Natural killer cell (primary cell): ENCODE measurements around the gene NTMT1. TPM values are rescaled to one million over a fixed set of nuclear protein-coding genes. Genes with fewer than 3 reads are reported as not detected.

Source experiments
- ATAC-seq, 3 donors: fragments of 150-1000 bp in 2 of 3; fragments of 200-7000 bp in 1 of 3; cut with Tn5 transposase; 1 replicate in 1 of 3; 2 replicates in 2 of 3; pipeline ENCODE4 v1.10.0; 2021; ENCODE audit warnings: mild to moderate bottlenecking in 2 of 3, moderate library complexity in 2 of 3
- DNase-seq, 2 donors: peaks; one replicate each; pipeline versions ENCODE4 v3.0.0 to v3.0.0-alpha.2; 2013 to 2021; ENCODE audit warnings: mixed read lengths in 1 of 2
- H3K27ac ChIP-seq: one replicate; pipeline ENCODE4 v1.5.1; 2013; ENCODE audit warnings: mild to moderate bottlenecking, low read length
- H3K27me3 ChIP-seq: one replicate; pipeline ENCODE4 v1.6.1; 2013; ENCODE audit warnings: low read length; ENCODE audit not compliant: control insufficient read depth, insufficient read depth
- H3K36me3 ChIP-seq: one replicate; pipeline ENCODE4 v1.6.1; 2013; ENCODE audit warnings: low read length; ENCODE audit not compliant: control insufficient read depth, insufficient read depth
- H3K4me1 ChIP-seq: one replicate; pipeline ENCODE4 v1.6.1; 2013; ENCODE audit warnings: low read length; ENCODE audit not compliant: control insufficient read depth, insufficient read depth
- H3K4me3 ChIP-seq: one replicate; pipeline ENCODE4 v1.5.1; 2013; ENCODE audit warnings: low read length
- H3K9me3 ChIP-seq: one replicate; pipeline ENCODE4 v1.6.1; 2013; ENCODE audit warnings: low read length; ENCODE audit not compliant: control insufficient read depth, insufficient read depth
- H3K27ac Mint-ChIP-seq, 2 donors: one replicate each; pipeline ENCODE4 v1.8.0; 2022; ENCODE audit warnings: mild to moderate bottlenecking in 2 of 2, mixed read lengths in 2 of 2, moderate library complexity in 1 of 2
- H3K27me3 Mint-ChIP-seq, 2 donors: one replicate each; pipeline ENCODE4 v1.8.0; 2022; ENCODE audit warnings: low read depth in 2 of 2, mixed read lengths in 2 of 2
- H3K36me3 Mint-ChIP-seq: one replicate; pipeline ENCODE4 v1.8.0; 2022; ENCODE audit warnings: mixed read lengths
- H3K4me1 Mint-ChIP-seq, 2 donors: one replicate each; pipeline ENCODE4 v1.8.0; 2022; ENCODE audit warnings: mixed read lengths in 2 of 2
- H3K4me3 Mint-ChIP-seq: one replicate; pipeline ENCODE4 v1.8.0; 2022; ENCODE audit warnings: mild to moderate bottlenecking, moderate library complexity, mixed read lengths
- H3K9me3 Mint-ChIP-seq, 2 donors: one replicate each; pipeline ENCODE4 v1.8.0; 2022; ENCODE audit warnings: mixed read lengths in 2 of 2
- WGBS: methylation state at CpG from one replicate; pipeline ENCODE4 v1.1.7; 2013; ENCODE audit warnings: missing lambda C conversion rate; ENCODE audit not compliant: insufficient coverage; 5-methylcytosine and 5-hydroxymethylcytosine counted together
- intact Hi-C: fragments of 100-400 bp; cut with micrococcal nuclease; formaldehyde crosslinking; loops from one replicate; pipeline ENCODE4 v1.14.2; 2022
- total RNA-seq, 4 donors: library from RNA; stranded (reverse); fragments of 120-200 nt in 1 of 4; gene quantifications; one replicate each; pipeline versions ENCODE4 v1.2.3 to v1.2.4, GENCODE V29; 2013 to 2022
- TF ChIP-seq, protein P1 (sequence below): fragments of 200-600 bp; IDR thresholded peaks from one replicate; pipeline ENCODE4 v1.8.0; 2022; ENCODE audit warnings: antibody characterized with exemption

Gene NTMT1
- total RNA-seq, 3 donors from 2014 or later (not counting 1 experiment from before 2014, with no cell fraction given), result 17.1 to 23.5 (median 17.1) TPM

DNA sequence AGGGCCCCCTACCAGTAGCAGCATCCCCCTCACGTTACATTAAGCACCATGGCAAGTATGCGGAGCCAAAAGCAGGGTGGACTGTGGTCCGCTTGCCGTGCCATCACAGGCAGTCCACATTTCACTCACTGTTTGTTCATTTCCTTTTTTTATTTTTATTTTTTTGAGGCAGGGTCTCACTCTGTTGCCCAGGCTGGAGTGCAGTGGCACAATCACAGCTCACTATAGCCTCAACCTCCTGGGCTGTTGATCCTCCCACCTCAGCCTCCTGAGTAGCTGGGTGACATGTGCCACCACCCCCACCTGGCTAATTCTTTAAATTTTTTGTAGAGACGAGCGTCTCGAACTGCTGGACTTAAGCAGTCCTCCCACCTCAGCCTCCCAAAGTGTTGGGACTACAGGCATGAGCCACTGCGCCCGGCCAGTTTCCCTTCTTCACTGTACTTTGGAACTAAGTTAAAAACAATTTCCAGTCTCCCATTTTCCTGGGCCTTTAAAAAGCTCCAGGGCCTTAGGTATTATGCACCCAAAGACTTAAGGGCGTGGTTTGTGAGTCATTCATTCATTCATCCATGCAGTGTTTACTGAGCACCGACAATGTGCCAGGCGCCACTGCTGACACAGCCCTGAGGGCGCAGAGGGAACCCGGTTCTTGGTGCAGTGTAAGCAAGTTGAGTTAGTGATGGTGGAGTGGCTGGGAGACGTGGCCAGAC lies 59.4 kb downstream of the NTMT1 start:
- Mint-ChIP-seq H3K4me3 (no peak overlapping the region), H3K36me3 (no peaks in the 10 kb centered on the region), H3K9me3 (no peaks in the 10 kb centered on the region), H3K4me1 (no peaks in the 10 kb centered on the region), H3K27ac (no peak overlapping the region), H3K27me3 (no peaks in the 10 kb centered on the region)
- Histone ChIP-seq H3K36me3 (no peaks in the 10 kb centered on the region), H3K27ac (no peak overlapping the region), H3K9me3 (no peaks in the 10 kb centered on the region), H3K4me3 (no peak overlapping the region), H3K4me1 (no peaks in the 10 kb centered on the region), H3K27me3 (no peaks in the 10 kb centered on the region)
- 90% methylated on average over 15 of the region's 15 CpGs for WGBS
- TF ChIP-seq, protein P1, sequence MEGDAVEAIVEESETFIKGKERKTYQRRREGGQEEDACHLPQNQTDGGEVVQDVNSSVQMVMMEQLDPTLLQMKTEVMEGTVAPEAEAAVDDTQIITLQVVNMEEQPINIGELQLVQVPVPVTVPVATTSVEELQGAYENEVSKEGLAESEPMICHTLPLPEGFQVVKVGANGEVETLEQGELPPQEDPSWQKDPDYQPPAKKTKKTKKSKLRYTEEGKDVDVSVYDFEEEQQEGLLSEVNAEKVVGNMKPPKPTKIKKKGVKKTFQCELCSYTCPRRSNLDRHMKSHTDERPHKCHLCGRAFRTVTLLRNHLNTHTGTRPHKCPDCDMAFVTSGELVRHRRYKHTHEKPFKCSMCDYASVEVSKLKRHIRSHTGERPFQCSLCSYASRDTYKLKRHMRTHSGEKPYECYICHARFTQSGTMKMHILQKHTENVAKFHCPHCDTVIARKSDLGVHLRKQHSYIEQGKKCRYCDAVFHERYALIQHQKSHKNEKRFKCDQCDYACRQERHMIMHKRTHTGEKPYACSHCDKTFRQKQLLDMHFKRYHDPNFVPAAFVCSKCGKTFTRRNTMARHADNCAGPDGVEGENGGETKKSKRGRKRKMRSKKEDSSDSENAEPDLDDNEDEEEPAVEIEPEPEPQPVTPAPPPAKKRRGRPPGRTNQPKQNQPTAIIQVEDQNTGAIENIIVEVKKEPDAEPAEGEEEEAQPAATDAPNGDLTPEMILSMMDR, result no peak
- ATAC-seq (no peak), DNase-seq (no peak)
- intact Hi-C loops, result no loop called here

Other genes starting within 250 kb of the NTMT1 start
- gene C9orf50, start 5.1 kb upstream of the NTMT1 start, total RNA-seq, result not detected
- gene ASB6, start 16.0 kb downstream of the NTMT1 start, total RNA-seq, result 10 to 100 TPM; 21.9 to 35.4 (median 32.4) TPM
- gene PRRX2, start 39.5 kb downstream of the NTMT1 start, total RNA-seq, result not detected
- gene PTGES, start 126.9 kb downstream of the NTMT1 start, total RNA-seq, result under 1 TPM; 0.28 to 0.47 (median 0.39) TPM
- 10 to 100 TPM; 20.2 to 30.5 (median 23.9) TPM for gene TOR1B, start 177.0 kb downstream of the NTMT1 start, total RNA-seq
- gene TOR1A, start 198.0 kb downstream of the NTMT1 start, total RNA-seq, result 10 to 100 TPM; 26.1 to 36.4 (median 34.8) TPM
- 10 to 100 TPM; 93.7 to 97.9 (median 97.6) TPM for gene C9orf78, start 209.1 kb downstream of the NTMT1 start, total RNA-seq
- gene USP20, start 209.3 kb downstream of the NTMT1 start, total RNA-seq, result 10 to 100 TPM; 66.8 to 86.1 (median 80.3) TPM